Thyroid gland (tissue), 4 donors: ENCODE results near the gene ROBO4. TPM values are rescaled to one million over a fixed set of nuclear protein-coding genes. Genes with fewer than 3 reads are reported as not detected.

Source experiments
- DNase-seq, 2 donors: peaks; one replicate each; pipeline ENCODE4 v3.0.0-alpha.2; 2019
- H3K27ac ChIP-seq, 3 donors: fragments of 200-600 bp; sonication (generic); 1 replicate in 2 of 3; 2 replicates in 1 of 3; pipeline ENCODE4 v1.5.1; 2016 to 2019; ENCODE audit warnings: mild to moderate bottlenecking in 1 of 3, moderate library complexity in 1 of 3
- H3K27me3 ChIP-seq: fragments of 200-600 bp; sonication (generic); one replicate; pipeline ENCODE4 v1.5.1; 2019
- H3K36me3 ChIP-seq, 2 donors: fragments of 200-600 bp; sonication (generic); one replicate each; pipeline ENCODE4 v1.5.1; 2016 to 2019
- H3K4me1 ChIP-seq, 2 donors: fragments of 200-600 bp; sonication (generic); one replicate each; pipeline ENCODE4 v1.5.1; 2017 to 2019
- H3K4me3 ChIP-seq, 3 donors: fragments of 200-600 bp; sonication (generic); replicated peaks in 1 of 3; 1 replicate in 2 of 3; 2 replicates in 1 of 3; pipeline ENCODE4 v1.5.1; 2016; ENCODE audit warnings: mild to moderate bottlenecking in 1 of 3
- H3K9me3 ChIP-seq: fragments of 200-600 bp; sonication (generic); one replicate; pipeline ENCODE4 v1.5.1; 2017
- POLR2A ChIP-seq, 2 donors: fragments of 450-650 bp; IDR thresholded peaks; one replicate each; pipeline ENCODE4 v1.6.1; 2017; ENCODE audit warnings: antibody characterized with exemption in 2 of 2, mild to moderate bottlenecking in 2 of 2, moderate library complexity in 1 of 2
- WGBS, 2 donors: methylation state at CpG; one replicate each; pipeline ENCODE4 v1.1.5; 2017; 5-methylcytosine and 5-hydroxymethylcytosine counted together
- intact Hi-C: fragments of 100-400 bp; cut with DNase I; formaldehyde crosslinking; loops from one replicate; pipeline ENCODE4 v1.15.1; 2023
- total RNA-seq, 4 donors: library from RNA; depleted of rRNA; stranded (reverse); fragments of >200 nt; gene quantifications; one replicate each; pipeline ENCODE4 v1.2.3, GENCODE V29; 2016
- TF ChIP-seq, protein P1 (sequence below), 6 experiments: fragments of 200-600 bp in 3 of 6; fragments of 450-650 bp in 3 of 6; sonication (generic) in 3 of 6; IDR thresholded peaks; one replicate each; pipeline ENCODE4 v1.5.1; 2016 to 2019; ENCODE audit warnings: antibody characterized with exemption in 6 of 6, mild to moderate bottlenecking in 2 of 6, inconsistent platforms in 1 of 6, moderate library complexity in 1 of 6

Gene ROBO4
- total RNA-seq, 4 donors from 2014 or later, result 12.3 to 47.6 (median 32.6) TPM

DNA sequence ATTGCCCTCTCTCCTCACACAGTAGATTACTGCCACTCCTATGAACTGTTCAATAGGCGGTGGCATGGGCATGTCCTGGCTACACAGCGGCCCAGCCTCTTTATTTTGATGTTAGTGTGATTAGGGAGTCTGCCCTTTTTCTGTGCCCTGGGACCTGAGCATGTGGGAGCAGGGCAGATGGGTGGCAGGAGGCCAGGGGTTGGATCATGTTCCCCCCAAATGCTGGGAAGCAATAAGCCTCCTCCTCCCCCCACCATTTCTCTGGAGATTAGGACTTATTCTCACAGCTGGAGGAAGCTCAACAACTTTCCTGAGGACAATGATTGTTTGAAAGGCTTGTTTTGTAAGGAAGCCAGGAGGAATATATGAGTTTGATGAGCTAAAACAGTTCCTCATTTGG lies 22.2 kb upstream of the ROBO4 start:
- Histone ChIP-seq H3K4me3 (no peak overlapping the region), H3K9me3 (no peaks in the 10 kb centered on the region), H3K4me1 (peaks cover 0 to 5% of the 10 kb centered on the region in 2 donors), H3K27ac (no peak overlapping the region), H3K27me3 (no peaks in the 10 kb centered on the region), H3K36me3 (no peaks in the 10 kb centered on the region)
- TF ChIP-seq, protein P1, sequence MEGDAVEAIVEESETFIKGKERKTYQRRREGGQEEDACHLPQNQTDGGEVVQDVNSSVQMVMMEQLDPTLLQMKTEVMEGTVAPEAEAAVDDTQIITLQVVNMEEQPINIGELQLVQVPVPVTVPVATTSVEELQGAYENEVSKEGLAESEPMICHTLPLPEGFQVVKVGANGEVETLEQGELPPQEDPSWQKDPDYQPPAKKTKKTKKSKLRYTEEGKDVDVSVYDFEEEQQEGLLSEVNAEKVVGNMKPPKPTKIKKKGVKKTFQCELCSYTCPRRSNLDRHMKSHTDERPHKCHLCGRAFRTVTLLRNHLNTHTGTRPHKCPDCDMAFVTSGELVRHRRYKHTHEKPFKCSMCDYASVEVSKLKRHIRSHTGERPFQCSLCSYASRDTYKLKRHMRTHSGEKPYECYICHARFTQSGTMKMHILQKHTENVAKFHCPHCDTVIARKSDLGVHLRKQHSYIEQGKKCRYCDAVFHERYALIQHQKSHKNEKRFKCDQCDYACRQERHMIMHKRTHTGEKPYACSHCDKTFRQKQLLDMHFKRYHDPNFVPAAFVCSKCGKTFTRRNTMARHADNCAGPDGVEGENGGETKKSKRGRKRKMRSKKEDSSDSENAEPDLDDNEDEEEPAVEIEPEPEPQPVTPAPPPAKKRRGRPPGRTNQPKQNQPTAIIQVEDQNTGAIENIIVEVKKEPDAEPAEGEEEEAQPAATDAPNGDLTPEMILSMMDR (IDR thresholded peaks at IDR 0.05), result no peak
- TF ChIP-seq POLR2A (IDR thresholded peaks at IDR 0.05), result no peak
- 97 to 100% methylated on average over 2 of the region's 2 CpGs for WGBS, 2 donors
- DNase-seq, result no peak
- intact Hi-C loops, result no loop called here

DNA sequence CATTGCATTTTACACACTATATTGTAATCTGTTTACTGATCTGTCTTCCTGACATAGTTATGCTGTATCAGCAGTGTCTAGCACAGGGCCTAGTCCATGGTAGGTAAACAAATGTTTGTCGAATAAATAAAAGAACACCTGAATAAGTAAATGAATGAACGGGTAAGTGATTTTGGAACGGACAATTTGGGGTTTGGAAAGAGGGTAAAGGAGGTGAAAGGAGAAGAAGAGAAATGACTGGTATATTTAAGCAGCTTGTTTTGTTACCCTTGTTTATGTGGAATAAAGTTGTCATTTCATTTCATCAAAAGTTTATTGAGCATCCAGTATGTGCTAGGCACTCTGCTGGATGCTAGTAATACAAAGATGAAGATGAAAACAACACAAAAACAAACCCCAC lies 21.3 kb upstream of the ROBO4 start, which contains the start of gene HEPN1:
Gene HEPN1 (plus strand): TSS at position 301 of the 400 bp plus-strand sequence.
- H3K4me3 ChIP-seq, result no peak within 1 kb of the TSS
- TF ChIP-seq, protein P1 (IDR thresholded peaks at IDR 0.05), result no peak
- TF ChIP-seq POLR2A (IDR thresholded peaks at IDR 0.05), result no peak
- no peak for DNase-seq
- peaks cover 0 to 5% of the 10 kb centered on the region in 2 donors for H3K4me1 ChIP-seq
- H3K36me3 ChIP-seq, result no peaks in the 10 kb centered on the region
- H3K9me3 ChIP-seq, result no peaks in the 10 kb centered on the region
- intact Hi-C loops, result no loop called here
- no peaks in the 10 kb centered on the region for H3K27me3 ChIP-seq
- WGBS, 2 donors, result 86 to 89% methylated on average over 3 of the region's 3 CpGs
- H3K27ac ChIP-seq, result no peak within 1 kb of the TSS

DNA sequence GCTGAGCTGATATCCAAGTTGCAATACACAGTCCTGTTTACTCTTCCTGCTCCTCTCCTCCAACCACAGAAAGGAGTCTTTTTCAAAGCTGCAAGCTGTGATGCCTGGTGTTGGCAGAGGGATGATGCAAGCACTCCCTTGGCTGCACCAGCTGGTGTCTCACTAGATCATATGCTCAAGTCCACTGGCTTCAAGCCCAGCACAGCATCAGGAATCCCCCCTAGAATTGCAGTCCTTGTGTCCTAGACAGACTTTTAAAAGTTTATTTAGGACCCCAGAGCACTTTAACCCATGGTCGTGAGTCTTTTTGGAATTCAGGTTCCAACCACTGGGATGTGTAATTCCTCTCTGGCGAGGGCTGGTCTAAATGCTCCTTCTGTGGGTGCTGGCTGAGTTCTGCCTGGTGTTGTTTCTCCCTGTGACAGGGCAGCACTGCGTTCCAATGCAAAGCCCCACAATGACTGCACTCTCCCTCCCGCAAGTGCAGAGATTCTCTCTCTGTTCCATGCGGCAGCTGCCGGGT lies 19.5 kb upstream of the ROBO4 start:
- no peak overlapping the region for H3K4me3 ChIP-seq
- no peak overlapping the region for H3K27ac ChIP-seq
- H3K4me1 ChIP-seq, result peaks cover 0 to 5% of the 10 kb centered on the region in 2 donors
- intact Hi-C loops, result no loop called here
- no peaks in the 10 kb centered on the region for H3K9me3 ChIP-seq
- 80 to 81% methylated on average over 4 of the region's 6 CpGs for WGBS, 2 donors
- no peaks in the 10 kb centered on the region for H3K36me3 ChIP-seq
- H3K27me3 ChIP-seq, result no peaks in the 10 kb centered on the region
- no peak for DNase-seq
- TF ChIP-seq, protein P1 (IDR thresholded peaks at IDR 0.05), result no peak
- TF ChIP-seq POLR2A (IDR thresholded peaks at IDR 0.05), result no peak

DNA sequence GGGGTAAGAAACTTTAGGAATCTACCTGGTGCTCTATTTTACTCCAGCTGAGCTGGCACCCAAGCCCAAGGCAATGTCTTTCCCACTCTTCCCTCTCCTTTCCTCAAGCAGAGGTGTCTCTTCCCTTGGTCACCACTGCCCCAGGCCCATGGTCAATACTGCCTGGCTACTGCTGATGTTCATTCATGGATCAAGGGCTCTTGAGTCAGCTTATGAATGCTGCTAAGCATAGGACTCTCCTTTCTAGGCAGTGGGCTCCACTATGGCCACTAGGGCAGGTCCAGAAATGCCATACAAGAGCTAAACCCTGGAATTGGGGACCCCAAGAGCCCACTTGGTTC lies 18.7 kb upstream of the ROBO4 start:
- intact Hi-C loops, result no loop called here
- Histone ChIP-seq H3K36me3 (no peaks in the 10 kb centered on the region), H3K27me3 (no peaks in the 10 kb centered on the region), H3K27ac (no peak overlapping the region), H3K4me1 (peaks cover 0 to 5% of the 10 kb centered on the region in 2 donors), H3K4me3 (no peak overlapping the region), H3K9me3 (no peaks in the 10 kb centered on the region)
- no peak for DNase-seq
- TF ChIP-seq POLR2A (IDR thresholded peaks at IDR 0.05), result no peak
- TF ChIP-seq, protein P1 (IDR thresholded peaks at IDR 0.05), result no peak

DNA sequence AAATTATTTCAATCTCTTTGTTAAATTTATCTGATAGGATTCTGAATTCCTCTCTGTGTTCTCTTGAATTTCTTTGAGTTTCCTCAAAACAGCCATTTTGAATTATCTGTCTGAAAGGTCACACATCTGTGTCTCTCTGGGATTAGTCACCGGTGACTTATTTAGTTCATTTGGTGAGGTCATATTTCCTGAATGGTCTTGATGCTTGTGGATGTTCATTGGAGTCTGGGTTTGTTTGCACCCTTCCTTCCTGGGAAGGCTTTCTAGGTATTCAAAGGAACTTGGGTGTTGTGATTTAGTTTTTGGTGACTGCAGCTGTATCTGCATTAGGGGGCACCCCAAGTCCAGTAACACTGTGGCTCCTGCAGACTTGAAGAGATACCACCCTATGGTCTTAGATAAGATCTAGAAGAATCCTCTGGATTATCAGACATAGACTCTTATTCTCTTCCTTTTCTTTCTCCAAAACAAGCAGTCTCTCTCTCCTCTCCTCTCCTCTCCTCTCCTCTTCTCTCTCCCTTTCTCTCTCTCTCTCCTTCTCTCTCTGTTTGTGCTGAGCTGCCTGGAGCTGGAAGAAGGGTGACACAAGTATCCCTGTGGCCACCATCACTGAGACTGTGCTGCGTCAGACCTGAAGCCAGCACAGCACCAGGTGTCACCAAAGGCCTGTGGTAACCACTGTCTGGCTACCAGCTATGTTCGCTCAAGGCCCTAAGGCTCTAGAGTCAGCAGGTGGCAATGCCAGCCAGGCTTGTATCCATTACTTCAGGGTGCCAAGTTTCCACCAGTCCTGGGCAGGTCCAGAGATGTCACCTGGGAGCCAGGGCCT lies 18.1 kb upstream of the ROBO4 start:
- H3K4me1 ChIP-seq, result peaks cover 0 to 2% of the 10 kb centered on the region in 2 donors
- H3K27me3 ChIP-seq, result no peaks in the 10 kb centered on the region
- no peak overlapping the region for H3K4me3 ChIP-seq
- TF ChIP-seq, protein P1 (IDR thresholded peaks at IDR 0.05), result no peak
- TF ChIP-seq POLR2A (IDR thresholded peaks at IDR 0.05), result no peak
- no peaks in the 10 kb centered on the region for H3K9me3 ChIP-seq
- intact Hi-C loops, result no loop called here
- no peak for DNase-seq
- no peak overlapping the region for H3K27ac ChIP-seq
- no peaks in the 10 kb centered on the region for H3K36me3 ChIP-seq
- 86 to 87% methylated on average over 3 of the region's 3 CpGs for WGBS, 2 donors
